ENCODE measurements around the gene NBEA.

Gene NBEA

DNA sequence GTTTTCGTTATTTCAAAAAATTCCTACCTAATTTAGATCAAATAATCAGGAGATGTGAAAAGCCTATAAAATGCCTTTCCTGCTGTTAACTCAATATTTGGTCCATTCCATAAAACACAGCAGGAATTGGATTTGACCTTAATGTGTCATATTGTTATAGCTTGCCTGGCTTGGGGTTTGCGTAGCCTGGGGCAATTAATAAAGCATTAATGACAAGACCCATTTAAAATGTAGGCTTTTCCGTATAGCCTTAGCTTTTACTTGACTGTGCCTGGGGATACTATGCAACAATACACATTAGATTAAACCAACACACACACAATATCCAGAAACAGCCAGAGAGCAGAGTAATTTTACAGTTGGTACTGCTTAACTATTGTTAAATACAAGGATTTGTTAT is 651.6 kb downstream of the NBEA start:
- no peak for DNase-seq (ENCODE audit: low spot score)

DNA sequence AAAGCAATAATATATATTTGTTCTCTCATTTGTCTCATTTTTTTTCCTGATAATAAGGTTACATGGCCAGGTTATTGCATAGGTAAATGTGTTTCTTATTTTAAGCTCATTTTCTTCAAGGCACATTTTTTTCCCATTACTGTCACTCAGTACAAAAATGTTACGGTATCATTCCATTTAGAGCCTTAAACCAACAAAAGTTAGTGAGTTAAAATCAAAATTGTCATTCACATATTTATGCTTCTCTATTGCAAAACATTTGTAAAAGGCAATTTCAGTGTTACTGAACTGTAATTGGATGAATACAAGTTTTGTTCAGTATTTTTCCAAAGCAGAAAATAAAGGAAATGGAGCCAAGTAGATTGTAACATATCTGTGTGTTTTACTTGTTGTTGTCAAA is 652.0 kb downstream of the NBEA start:
- DNase-seq (ENCODE audit: low spot score), result no peak

DNA sequence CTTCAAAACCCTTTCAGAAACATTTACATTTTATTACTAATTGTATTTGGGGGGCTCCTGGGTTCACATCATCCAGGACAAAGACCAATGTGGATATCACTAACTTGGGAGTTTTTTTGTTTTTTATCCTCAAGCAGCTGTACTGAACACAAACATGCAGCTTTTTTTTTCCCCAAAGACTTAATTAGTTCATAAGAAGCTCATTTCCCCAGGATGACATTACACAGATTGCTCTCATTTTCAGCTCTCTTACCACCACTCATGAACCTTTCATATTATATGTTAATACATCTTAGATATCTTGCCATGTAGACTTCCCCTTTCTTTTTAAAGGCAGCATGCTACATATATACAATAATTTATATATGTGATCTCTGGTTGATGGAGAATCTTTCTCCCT is 653.1 kb downstream of the NBEA start:
- no peak for DNase-seq (ENCODE audit: low spot score)

DNA sequence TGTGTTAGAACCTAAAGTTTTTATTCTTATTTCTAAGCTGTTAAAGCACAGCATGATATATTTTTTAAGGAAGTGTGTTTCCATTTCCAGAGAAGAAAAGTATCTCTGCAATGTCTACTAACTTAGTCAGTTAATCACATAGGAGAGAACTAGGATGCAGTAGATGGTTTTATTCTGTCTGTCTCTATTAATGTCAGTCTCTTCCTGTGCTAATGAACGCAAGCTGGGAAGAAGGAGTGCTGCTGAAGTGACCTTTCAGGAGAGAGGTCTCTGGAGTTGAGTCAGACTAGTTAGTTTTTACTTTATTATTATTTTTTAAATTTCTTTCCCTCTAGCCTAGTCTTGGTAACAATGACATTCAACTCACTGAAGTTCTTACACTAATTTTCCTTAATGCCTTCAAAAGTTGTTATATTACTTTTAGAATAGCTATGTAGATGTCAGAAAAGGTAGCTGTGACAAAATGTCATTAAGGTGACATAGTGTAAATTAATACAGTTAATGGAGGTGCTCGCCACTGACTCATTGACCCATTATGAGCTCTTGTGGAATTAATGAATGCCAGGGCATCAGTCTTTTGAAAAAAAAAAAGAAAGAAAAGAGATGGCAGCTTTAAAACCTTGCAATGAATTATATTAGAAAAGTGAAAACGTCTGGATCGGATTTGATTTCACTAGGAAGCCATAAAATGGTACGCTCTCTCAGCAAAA is 654.4 kb downstream of the NBEA start:
- DNase-seq (ENCODE audit: low spot score), result no peak

DNA sequence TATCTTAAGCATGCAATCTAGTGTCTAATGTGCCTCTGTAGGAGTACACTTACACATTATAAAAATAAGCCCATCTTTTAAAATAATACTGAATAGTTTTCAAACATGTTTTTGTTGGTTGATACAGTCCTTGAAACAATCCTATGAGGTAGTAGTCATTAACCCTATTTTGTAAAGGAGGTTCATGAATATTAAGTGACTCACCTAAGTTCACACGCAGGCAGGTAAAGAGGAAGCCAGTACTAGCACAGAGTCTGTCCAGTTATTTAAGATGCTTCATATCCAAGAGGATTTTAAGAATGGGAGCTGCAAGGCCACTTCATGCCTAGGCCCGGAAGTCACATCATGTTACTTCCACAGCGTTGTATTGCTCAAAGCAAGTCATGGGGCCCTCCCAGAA is 655.4 kb downstream of the NBEA start:
- no peak for DNase-seq (ENCODE audit: low spot score)

DNA sequence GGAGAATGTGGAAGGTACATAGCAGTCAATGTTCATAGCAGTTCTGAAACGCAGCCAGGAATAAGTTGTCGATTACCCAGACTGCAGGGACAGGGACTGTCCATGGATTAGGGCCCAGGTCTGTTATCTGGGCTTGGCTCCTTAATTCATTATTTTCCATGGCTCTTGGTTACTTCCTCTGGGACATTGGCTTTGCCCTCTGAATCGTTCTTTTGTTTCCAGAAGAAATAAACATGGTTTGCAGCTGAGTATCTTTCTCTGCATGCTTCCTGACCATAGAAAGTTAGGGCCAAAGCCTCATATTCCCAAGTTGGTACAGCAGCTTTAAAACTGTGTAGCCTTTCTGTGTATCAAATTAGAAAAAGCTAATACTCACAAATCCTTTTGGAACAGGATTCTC is 656.2 kb downstream of the NBEA start:
- no peak for DNase-seq (ENCODE audit: low spot score)

DNA sequence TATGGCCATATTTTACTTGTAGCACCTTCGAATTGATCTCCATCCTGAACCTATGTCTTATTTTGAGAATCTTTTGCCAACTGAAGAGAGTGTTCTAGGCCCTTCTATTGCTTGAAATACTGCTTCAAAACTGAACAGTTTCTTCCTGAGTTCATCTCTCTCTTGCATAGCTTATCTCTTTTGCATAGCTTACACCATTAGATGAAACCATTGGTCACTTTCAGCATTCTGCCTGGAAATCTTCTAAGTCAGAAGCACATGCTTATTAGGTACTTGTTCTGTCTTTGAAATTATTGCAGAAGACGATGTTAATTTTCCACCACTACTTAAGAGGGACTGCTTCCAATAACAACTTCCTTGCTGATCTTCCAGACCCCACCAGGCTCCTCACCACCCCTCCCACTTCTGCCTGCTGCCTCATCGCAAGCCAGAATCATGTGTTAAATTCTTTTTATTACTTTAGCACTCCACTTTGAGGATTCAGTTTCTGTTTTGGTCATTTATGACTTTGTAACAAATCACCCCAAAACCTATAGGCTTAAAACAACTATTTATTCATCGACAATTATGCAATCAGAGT is 656.8 kb downstream of the NBEA start:
- DNase-seq (ENCODE audit: low spot score), result no peak

DNA sequence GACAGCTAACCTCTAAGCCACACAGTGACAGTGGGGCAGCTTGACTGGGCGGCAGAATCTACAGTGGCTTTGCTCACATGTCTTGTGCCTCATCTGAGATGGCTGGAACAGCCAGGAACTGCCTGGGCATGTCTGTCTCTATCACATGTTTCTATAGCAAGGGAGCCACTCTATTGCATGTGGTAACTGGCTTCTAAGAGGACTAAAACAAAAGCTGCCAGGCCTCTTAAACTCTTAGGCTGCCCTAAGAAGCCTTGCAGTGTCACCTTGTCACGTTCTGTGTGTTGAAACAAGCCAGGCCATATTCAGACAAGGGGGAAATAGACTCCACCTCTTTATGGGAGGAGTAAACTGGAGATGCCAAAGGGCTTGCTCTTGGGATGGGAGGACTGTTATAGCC is 657.3 kb downstream of the NBEA start:
- no peak for DNase-seq (ENCODE audit: low spot score)

DNA sequence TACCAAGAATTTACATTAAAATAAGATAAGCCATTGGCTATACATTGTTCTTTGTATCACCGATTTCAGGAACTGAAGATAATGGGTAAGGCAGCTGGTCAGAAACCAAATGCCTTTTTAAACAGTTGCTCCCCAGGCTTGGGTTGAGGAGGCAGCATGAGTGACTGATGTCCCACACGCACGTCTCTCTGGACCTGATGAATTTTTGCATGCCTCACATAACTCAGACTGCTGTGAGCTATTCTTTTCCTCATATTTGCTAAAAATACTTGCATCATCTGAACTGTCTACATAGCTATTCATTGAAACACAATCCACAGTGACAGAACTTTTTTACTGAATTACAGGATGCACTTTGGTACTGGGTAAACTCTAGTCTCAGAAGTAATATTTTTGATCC is 658.1 kb downstream of the NBEA start:
- DNase-seq (ENCODE audit: low spot score), result peak; percentile 40

DNA sequence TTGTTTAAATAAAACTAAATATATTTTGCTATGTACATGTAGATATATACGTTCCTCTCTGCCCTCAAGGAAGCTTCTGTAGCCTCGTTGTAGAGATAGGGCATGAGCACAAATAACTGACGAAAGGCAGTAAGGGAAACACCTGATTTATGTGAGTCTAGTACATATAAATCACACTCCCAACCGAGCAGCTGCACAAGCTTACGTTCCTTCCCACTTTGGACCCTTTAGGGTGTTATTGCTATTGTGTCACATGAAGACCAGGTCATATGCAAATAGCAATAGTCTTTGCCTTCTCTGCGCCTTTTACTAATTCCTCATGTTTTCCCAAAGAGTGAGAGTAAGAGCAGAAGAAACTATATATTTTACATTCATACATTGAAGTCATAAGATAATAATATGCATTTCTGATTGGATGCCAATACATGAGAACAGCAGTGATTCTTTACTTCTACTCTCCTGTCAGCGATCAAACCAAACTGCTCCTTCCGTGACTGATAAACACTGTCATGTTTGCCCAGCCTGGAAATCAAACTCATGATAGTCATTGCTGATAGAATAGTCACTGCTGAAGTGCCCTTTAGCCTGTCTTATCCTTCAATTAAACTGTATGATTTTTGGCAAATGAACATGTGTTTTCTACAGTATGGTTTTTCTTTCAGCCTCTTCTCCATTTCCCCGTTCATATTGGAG is 661.7 kb downstream of the NBEA start:
- DNase-seq (ENCODE audit: low spot score), result no peak

DNA sequence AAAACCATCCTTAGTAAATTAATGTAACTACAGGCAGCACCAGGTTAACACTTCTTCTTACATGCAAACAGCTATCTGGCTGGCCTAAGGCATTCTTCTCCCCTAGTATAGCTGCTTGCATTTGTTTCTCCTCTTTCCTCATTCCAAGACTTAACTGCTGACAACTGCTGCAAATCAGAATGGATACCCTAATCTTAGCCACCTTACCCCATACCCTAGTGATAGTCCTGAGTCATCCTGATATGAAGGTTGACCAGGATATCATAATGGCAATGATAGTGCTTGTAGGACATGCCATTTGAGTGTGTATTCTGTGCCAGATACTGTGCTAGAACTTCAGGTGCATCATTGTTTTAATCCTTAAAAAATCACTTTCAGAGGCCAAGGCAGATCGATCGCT is 672.6 kb downstream of the NBEA start:
- no peak for DNase-seq (ENCODE audit: low spot score)

DNA sequence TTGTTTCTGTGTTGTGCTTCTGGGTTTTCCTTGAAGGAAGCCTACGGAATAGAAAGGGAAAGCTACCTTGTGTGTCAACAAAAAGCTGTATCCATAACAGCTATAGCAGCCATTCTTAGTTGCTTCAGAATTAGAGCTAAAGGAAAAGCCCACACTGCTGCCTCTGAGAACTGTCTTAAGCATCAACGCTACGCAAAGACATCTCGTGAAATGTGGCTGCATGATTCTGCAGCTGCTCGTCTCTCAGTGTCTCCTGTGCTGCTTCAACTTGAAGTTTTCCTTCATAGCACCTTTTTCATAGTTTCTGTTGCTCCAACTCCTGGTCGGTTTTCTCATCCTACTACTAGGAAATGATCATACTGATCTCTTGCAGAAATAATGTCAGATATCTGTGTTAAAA is 675.4 kb downstream of the NBEA start:
- DNase-seq (ENCODE audit: low spot score), result no peak

DNA sequence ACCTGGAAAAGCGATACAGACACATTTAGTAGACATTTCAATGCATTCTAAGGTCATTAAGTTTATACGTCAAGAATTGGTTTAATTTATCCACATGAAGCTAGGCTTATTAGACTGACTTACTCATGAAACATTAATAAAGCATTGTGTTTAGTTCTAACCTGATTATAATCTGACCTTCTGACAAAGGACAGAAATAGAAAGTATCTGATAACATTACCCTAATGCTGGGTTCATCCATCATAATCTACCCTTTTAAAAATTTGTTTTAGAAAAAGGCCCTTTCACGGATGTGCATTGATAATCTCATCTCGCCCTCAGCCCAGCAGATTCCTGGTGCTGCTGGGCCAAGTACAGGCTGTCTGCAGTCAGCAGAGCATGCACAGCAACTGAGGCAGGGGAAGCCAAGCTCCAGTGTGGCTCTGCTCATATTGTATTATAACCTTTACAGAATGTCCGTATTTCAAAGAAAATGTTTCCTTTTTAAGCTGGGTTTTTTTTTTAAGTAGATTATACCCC is 676.6 kb downstream of the NBEA start:
- no peak for DNase-seq (ENCODE audit: low spot score)

DNA sequence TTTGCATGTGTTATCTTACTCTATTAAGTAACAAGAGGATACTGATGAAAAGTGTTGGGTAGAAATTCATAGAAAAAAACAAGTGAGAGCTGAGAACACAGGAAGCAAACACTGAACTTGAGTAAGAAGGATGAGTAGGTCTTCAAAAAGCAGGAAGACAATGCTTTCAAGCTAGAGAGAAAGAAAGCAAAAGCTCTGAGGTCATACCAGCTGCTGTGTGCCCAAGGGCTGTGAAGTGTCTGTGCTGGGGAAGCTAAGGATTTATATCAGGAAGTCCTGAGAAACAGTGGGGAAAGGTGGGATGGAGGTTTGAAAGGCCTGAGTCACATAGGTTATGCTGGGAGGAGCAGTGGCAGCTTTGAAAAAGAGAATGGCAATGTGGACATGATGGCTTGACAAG is 679.9 kb downstream of the NBEA start:
- peak; percentile 24 for DNase-seq (ENCODE audit: low spot score)

DNA sequence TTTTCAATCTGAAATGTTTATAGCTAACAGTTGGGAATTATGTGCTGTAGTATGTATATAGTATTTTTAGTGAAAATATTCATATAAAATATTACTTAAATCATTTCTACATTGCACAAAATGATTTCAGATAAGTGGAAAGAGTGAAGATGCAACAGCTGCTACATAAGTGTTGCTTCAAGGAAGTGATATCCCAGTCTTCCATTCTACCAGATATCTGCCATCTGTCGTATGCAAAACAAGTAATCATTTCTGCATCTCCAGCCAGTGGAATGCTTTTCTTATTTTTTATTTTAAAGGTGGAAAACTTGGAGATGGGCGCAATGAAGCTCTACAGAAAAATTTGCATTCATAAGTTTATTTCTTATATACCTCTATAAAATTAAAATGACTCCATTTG is 687.0 kb downstream of the NBEA start:
- no peak for DNase-seq (ENCODE audit: low spot score)

DNA sequence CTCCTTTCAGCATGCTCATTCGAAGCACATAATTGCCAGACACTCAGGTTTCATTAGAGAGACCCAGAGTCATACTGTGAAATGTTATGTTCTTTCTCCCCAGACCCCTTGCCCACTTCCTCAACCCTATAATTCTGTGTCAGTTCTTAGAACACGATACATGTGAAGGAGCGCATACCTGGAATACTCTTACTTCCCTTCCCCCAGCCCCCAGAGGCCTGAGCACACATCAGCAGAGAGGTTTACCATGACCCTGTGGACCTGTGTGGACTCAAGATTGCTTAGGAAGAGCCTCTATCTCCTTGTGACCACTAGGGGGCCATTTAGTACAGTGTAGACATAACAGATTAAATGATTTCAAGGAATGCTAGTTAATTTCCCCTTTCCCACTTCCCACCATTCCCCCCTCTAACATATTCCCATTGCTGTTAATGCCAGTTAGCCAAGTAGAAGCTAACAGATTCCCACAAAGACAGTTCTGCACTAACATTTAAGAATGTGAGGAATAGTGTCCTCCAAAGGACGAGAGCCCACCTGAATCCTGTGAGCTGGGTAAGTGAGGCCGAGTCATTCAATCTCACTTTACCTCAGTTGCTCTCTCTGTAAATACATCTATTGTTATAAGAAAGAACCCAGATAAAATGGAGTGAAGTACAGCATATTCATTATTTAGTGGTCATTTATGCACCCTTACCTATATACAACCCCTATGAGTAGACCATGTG is 688.6 kb downstream of the NBEA start:
- peak; percentile 70 for DNase-seq (ENCODE audit: low spot score)

DNA sequence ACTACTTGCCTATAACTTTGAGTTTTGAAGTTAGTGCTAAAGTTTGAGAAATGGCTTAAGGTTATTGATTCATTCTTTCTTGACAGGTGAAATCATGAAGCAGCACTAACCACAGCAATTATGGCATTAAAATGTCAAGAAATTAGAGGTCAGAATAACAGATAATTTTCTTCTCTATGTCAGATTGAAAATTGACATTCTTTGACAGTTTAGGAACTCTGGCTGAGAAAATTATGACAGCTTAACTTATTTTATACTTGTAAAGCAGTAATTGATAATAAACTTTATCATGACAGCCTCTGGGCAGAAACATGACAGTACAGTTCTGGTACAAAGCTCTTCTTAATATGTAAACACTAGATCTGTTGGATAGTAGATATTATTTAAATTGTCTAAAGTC is 689.6 kb downstream of the NBEA start:
- no peak for DNase-seq (ENCODE audit: low spot score)

DNA sequence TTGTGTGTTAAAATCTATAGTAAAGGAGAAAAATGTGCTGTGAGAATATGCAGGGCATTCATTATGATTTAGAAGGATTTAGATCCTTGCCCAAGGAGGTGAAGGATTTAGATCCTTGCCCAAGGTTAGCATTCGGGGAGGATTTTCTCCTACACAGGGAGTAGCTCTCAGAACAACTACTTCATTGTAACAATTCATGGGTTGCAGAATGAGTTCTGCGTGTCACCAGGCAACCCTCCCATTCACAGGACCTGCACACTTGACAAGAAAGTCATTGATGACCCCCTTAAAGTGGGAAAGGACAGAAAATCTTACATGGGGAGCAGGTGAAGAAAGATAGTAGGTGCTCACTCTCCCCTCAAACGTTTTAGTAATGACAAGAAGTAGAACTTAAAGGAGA is 701.6 kb downstream of the NBEA start:
- no peak for DNase-seq (ENCODE audit: low spot score)

DNA sequence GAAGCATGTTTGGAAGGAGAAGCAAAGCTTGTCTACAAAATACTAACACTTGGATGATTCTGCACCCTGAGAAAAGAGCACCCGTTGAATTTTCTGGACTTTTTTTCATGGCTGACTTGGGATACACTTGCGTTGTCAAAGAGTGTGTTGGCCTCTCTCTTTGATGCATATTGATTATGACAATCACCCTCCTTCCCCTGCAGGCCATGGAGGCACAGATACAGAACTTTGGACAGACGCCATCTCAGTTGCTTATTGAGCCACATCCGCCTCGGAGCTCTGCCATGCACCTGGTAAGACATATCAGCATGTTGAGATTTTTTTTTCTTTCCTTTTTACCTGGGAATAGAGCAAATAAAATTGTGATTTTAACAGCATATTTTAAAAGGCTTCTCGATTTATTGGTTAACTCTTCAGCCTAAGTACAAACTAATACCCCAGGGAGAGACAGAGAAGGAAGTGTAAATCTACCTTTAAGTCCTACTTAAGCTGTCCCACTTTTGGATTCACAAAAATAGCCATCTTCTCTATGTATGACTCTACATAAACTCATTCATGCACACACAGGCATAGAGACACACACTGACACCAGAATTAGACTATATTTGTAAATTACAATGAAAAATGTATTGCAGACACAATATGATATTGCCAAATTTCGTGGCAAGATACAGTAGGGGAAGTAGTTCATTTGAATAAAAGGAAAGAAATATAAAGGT is 704.1 kb downstream of the NBEA start:
- no peak for DNase-seq (ENCODE audit: low spot score)

DNA sequence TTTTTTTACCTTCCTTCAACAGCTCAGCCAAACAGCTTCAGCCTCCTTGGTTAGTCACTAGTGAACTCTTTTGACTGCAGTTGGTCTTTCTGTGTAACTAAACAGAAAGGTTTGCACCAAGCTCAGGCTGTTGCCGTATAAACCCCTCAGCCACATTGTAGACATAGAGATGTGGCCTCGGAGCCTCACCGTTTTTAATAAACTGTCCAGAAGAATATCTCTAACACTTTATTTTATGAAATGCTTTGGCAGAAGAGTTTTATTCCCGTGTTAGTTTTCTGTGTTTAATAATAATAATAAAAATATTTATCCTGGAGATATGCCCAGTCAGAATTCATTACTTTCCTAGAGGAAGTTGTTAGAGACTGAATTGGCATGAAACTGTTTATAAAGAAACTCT is 706.1 kb downstream of the NBEA start:
- DNase-seq (ENCODE audit: low spot score), result peak; percentile 13

DNA sequence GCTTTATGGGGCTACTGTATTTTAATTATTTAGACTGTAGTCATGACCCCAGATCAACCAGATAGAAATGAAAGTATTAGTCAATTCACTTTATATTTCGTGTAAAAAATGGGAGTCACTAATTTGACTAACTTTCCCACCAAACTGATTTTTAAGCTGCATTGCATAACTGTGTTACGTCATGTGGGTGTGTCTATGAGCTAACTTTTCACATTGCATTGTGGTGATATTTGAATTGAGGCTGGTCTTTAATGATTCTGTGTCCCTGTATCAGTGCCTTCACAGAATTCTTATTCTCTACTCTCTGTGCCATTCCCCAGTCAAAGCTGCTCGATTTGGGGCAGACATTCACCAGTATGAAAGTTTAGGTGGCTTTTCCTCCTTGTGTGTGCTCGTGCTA is 707.1 kb downstream of the NBEA start:
- peak; percentile 29 for DNase-seq (ENCODE audit: low spot score)

DNA sequence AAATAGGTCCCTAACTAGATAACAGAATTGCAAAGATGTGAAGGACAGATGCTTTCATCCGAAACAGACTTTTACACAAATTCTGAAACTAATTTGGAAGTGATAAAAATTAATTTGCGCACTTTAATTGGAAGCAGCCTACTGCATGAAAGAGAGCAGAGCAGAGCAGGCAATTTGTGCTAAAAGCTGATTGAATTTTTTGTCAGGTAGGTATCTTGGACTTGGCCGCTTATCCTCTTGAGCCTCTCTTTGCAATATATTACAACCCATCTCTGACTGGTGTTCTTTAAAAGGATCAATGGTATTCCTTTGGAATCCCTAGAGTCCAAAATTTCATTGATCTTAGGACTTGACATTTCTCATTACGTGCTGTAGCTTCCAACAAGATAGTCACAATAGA is 717.7 kb downstream of the NBEA start:
- no peak for DNase-seq (ENCODE audit: low spot score)
